GM12878 (cell line): ENCODE data around the gene SPHK2. TPM values are rescaled to one million over a fixed set of nuclear protein-coding genes. Genes with fewer than 3 reads are reported as not detected.

Source experiments
- ATAC-seq: fragments of 200-7000 bp; cut with Tn5 transposase; 3 replicates; pipeline ENCODE4 v1.9.1; 2020; ENCODE audit warnings: mild to moderate bottlenecking, moderate library complexity
- BruUV-seq: library from RNA; stranded (reverse); fragments of 400-500 nt; replicated peaks from 2 replicates; lab custom pipeline; 2021; lab: Mats Ljungman, UMichigan
- CTCF ChIA-PET: fragments of 300-600 bp; sonication (Branson Sonifier 250); formaldehyde crosslinking; extraction: SDS; loops from one replicate; lab custom pipeline; 2021; ENCODE audit warnings: inconsistent platforms; lab: Yijun Ruan, JAX
- POLR2A ChIA-PET: fragments of 350-600 bp; formaldehyde crosslinking; extraction: SDS; loops from one replicate; lab custom pipeline; 2021; ENCODE audit warnings: inconsistent platforms; lab: Charles Lee
- RAD21 ChIA-PET: fragments of 300-600 bp; sonication (Branson Sonifier 250); formaldehyde crosslinking; loops from one replicate; lab custom pipeline; 2023; ENCODE audit warnings: antibody characterized with exemption; ENCODE audit not compliant: unreplicated experiment; lab: Charles Lee
- SMC1A ChIA-PET: fragments of 300-600 bp; sonication (Branson Sonifier 250); formaldehyde crosslinking; loops from one replicate; lab custom pipeline; 2023; ENCODE audit not compliant: unreplicated experiment, uncharacterized antibody; lab: Charles Lee
- DNase-seq: peaks from one replicate; pipeline ENCODE4 v3.0.0-alpha.2; 2011; ENCODE audit warnings: low read depth, low spot score
- FAIRE-seq: peaks from 3 replicates; lab custom pipeline; 2011; peaks lifted over from hg19 to GRCh38; lab: Jason Lieb, UNC
- H2AFZ ChIP-seq: 2 replicates; pipeline ENCODE4 v1.6.0; 2011; ENCODE audit warnings: low read depth, low read length, control low read depth; ENCODE audit not compliant: control insufficient read depth
- H3K27ac ChIP-seq: 2 replicates; pipeline ENCODE4 v1.5.1; 2011; ENCODE audit warnings: control low read depth; ENCODE audit not compliant: control insufficient read depth, insufficient read depth
- H3K27me3 ChIP-seq, 2 experiments: replicated peaks in 1 of 2; 2 replicates each; pipeline versions ENCODE4 v1.6.0 to v1.6.1; 2011; ENCODE audit warnings: low read length in 1 of 2; ENCODE audit not compliant: control insufficient read depth in 2 of 2, insufficient read depth in 2 of 2
- H3K36me3 ChIP-seq, 2 experiments: 2 replicates each; pipeline ENCODE4 v1.5.1; 2011; ENCODE audit warnings: low read length in 1 of 2; ENCODE audit not compliant: control insufficient read depth in 2 of 2, insufficient read depth in 2 of 2
- H3K4me1 ChIP-seq: 2 replicates; pipeline ENCODE4 v1.6.1; 2011; ENCODE audit warnings: mild to moderate bottlenecking, low read length, moderate library complexity, mixed read lengths; ENCODE audit not compliant: control insufficient read depth, insufficient read depth
- H3K4me2 ChIP-seq: 2 replicates; pipeline ENCODE4 v1.6.0; 2011; ENCODE audit warnings: control low read depth; ENCODE audit not compliant: control insufficient read depth, insufficient read depth
- H3K4me3 ChIP-seq: fragments of 200-600 bp; sonication (generic); 2 replicates; pipeline ENCODE4 v1.5.1; 2016
- H3K79me2 ChIP-seq: 2 replicates; pipeline ENCODE4 v1.6.0; 2011; ENCODE audit warnings: low read length; ENCODE audit not compliant: control insufficient read depth, insufficient read depth
- H3K9ac ChIP-seq: 2 replicates; pipeline ENCODE4 v1.8.0; 2011; ENCODE audit warnings: low read length, control low read depth, mixed read lengths; ENCODE audit not compliant: control insufficient read depth, insufficient read depth
- H3K9me3 ChIP-seq: replicated peaks from 3 replicates; pipeline ENCODE4 v1.5.1; 2011; ENCODE audit warnings: mild to moderate bottlenecking, low read length; ENCODE audit not compliant: control insufficient read depth, insufficient read depth
- H4K20me1 ChIP-seq: 2 replicates; pipeline ENCODE4 v1.6.0; 2011; ENCODE audit not compliant: control insufficient read depth, insufficient read depth
- CBFB ChIP-seq: IDR thresholded peaks from 2 replicates; pipeline ENCODE4 v1.6.1; 2016; ENCODE audit warnings: antibody characterized with exemption, low read depth
- ESRRA ChIP-seq: IDR thresholded peaks from 2 replicates; pipeline ENCODE4 v1.6.1; 2012; ENCODE audit warnings: mild to moderate bottlenecking, low read length, improper control_type of control experiment
- HDAC6 ChIP-seq: fragments of 200-600 bp; sonication (generic); IDR thresholded peaks from one replicate; pipeline ENCODE4 v1.8.0; 2017; ENCODE audit warnings: antibody characterized with exemption; ENCODE audit not compliant: unreplicated experiment
- IRF4 ChIP-seq: IDR thresholded peaks from 2 replicates; pipeline ENCODE4 v1.6.1; 2011; ENCODE audit warnings: low read depth, low read length
- JUNB ChIP-seq: IDR thresholded peaks from 2 replicates; pipeline ENCODE4 v1.6.1; 2016; ENCODE audit warnings: antibody characterized with exemption, mild to moderate bottlenecking
- KAT2A ChIP-seq: conservative IDR thresholded peaks from 2 replicates; pipeline ENCODE4 v1.6.1; 2011; ENCODE audit warnings: low read depth, low read length; ENCODE audit not compliant: control insufficient read depth
- MAX ChIP-seq: IDR thresholded peaks from 2 replicates; pipeline ENCODE4 v1.6.1; 2012; ENCODE audit warnings: low read depth, low read length, improper control_type of control experiment
- MLLT1 ChIP-seq: fragments of 450-650 bp; IDR thresholded peaks from 2 replicates; pipeline ENCODE4 v1.6.1; 2016; ENCODE audit warnings: mild to moderate bottlenecking
- MYB ChIP-seq: fragments of 150-350 bp; IDR thresholded peaks from 2 replicates; pipeline ENCODE4 v1.6.1; 2014; ENCODE audit warnings: mild to moderate bottlenecking, low read depth, low read length, borderline replicate concordance
- NFYB ChIP-seq: IDR thresholded peaks from 2 replicates; pipeline ENCODE4 v1.6.1; 2011; ENCODE audit warnings: low read depth, mild to moderate bottlenecking, low read length, improper control_type of control experiment, moderate library complexity; ENCODE audit not compliant: insufficient read depth
- POLR2AphosphoS2 ChIP-seq: IDR thresholded peaks from 2 replicates; pipeline ENCODE4 v1.6.1; 2011; ENCODE audit warnings: low read depth, mild to moderate bottlenecking, low read length, improper control_type of control experiment, moderate library complexity
- RELA ChIP-seq: fragments of 450-650 bp; IDR thresholded peaks from 2 replicates; pipeline ENCODE4 v1.8.0; 2014; ENCODE audit warnings: borderline replicate concordance; ENCODE audit not compliant: partially characterized antibody
- SREBF2 ChIP-seq: IDR thresholded peaks from 2 replicates; pipeline ENCODE4 v1.6.1; 2012; ENCODE audit warnings: mild to moderate bottlenecking, low read length
- ZNF622 ChIP-seq: fragments of 450-650 bp; IDR thresholded peaks from 2 replicates; pipeline ENCODE4 v1.6.1; 2017; ENCODE audit warnings: mild to moderate bottlenecking, inconsistent platforms
- WGBS: methylation state at CpG from one replicate; pipeline ENCODE4 v1.1.6; 2016; ENCODE audit warnings: low lambda C conversion rate; ENCODE audit not compliant: insufficient replicate concordance, insufficient coverage; ENCODE audit errors: missing lambda C conversion rate; 5-methylcytosine and 5-hydroxymethylcytosine counted together
- in situ Hi-C: fragments of 300-500 bp; cut with MboI; formaldehyde crosslinking; loops from 9 replicates; pipeline ENCODE4 v1.14.3; 2018; ENCODE audit warnings: mixed read lengths
- intact Hi-C: fragments of 100-400 bp; cut with micrococcal nuclease; formaldehyde crosslinking; loops from one replicate; pipeline ENCODE4 v1.14.2; 2022; ENCODE audit not compliant: unreplicated experiment
- polyA plus RNA-seq, 11 experiments: library from polyadenylated mRNA; depleted of rRNA in 4 of 11; unstranded in 6 of 11; stranded (reverse) in 5 of 11; fragments of >200 nt; fragmentation: Nextera tagmentation in 4 of 11; fragmentation: Illumina TruSeq in 1 of 11; extraction: Ambion mirVana in 4 of 11; extraction: Trizol in 1 of 11; gene quantifications; 1 replicate in 1 of 11; 2 replicates in 10 of 11; pipeline versions ENCODE4 v1.2.1 to v1.2.3, GENCODE V29; 2011 to 2016; ENCODE audit warnings: inconsistent platforms in 2 of 11, missing spikeins in 2 of 11, low read depth in 1 of 11
- total RNA-seq, 4 experiments: library from RNA; depleted of rRNA in 3 of 4; stranded (reverse); fragments of >200 nt in 3 of 4; fragmentation: Illumina TruSeq in 1 of 4; extraction: Trizol in 1 of 4; gene quantifications; 2 replicates each; pipeline versions ENCODE4 v1.2.1 to v1.2.3, GENCODE V29; 2013 to 2021

Gene SPHK2
- total and polyA plus RNA-seq, 10 of the 15 experiments (the other 5 are each of a cell fraction or from before 2014, with no cell fraction given) = 0.37 to 40.5 (median 11.2) TPM

- peak overlapping the region; percentile 97 for H3K4me2 ChIP-seq
- no peak overlapping the region for H2AFZ ChIP-seq
- CTCF ChIA-PET = no interaction called here
- WGBS = 72% methylated on average over 22 of the region's 24 CpGs
- H4K20me1 ChIP-seq = no peaks in the 10 kb centered on the region
- no peaks in the 10 kb centered on the region for H3K27me3 ChIP-seq
- H3K36me3 ChIP-seq = peaks cover 2 to 8% of the 10 kb centered on the region in 2 experiments; a peak in 2 of 4 replicates
- no TSS peak for BruUV-seq
- SMC1A ChIA-PET = no interaction called here
- in situ Hi-C loops = loop anchor here (25.0 kb wide), 1 partner anchor 1262 kb away; the partner anchor contains the start of genes AKT1S1, IL4I1 and TBC1D17
- ATAC-seq = no peak
- peaks cover 18% of the 10 kb centered on the region for H3K4me1 ChIP-seq
- FAIRE-seq = no peak
- DNase-seq = no peak
- POLR2A ChIA-PET = interaction anchor here (6.6 kb wide), 1 partner anchor 9 kb away, joined by 62 read pairs; no protein-coding TSS in a partner anchor
- peak overlapping the region; percentile 68; the same call in 1 of the 2 replicates for H3K4me3 ChIP-seq
- H3K79me2 ChIP-seq = peaks cover 20% of the 10 kb centered on the region
- peak overlapping the region; percentile 67; the same call in 1 of the 2 replicates for H3K27ac ChIP-seq
- intact Hi-C loops = no loop called here
- peak overlapping the region; percentile 64 for H3K9ac ChIP-seq
- no peaks in the 10 kb centered on the region for H3K9me3 ChIP-seq
- RAD21 ChIA-PET = no interaction called here
- TF ChIP-seq HDAC6 (no peak), POLR2AphosphoS2 (no peak), ZNF622 (no peak), MAX (no peak), ESRRA (no peak), KAT2A (no peak), CBFB (no peak), IRF4 (no peak), NFYB (no peak), SREBF2 (no peak), JUNB (no peak), MLLT1 (no peak), MYB (no peak), RELA (no peak)
Measured at GRCh38 chr19:48624791-48625723, 5.8 kb downstream of the SPHK2 start.
